ENCODE data around the gene EFS.
A peak's percentile ranks its signal among the peaks of the same experiment; 100 is the strongest.

The EFS gene

GRCh38 chr14:23319746-23320583 lies 45.0 kb downstream of the EFS start:
- in situ Hi-C loops (cut with HindIII; ENCODE audit: low sequenced_read_pairs) = no loop called here
- no peak for TF ChIP-seq CTCF (IDR thresholded peaks at IDR 0.05; ENCODE audit: low read depth, low read length, missing control alignments)
- DNase-seq (ENCODE audit: low read depth) = no peak
- H3K4me3 ChIP-seq (ENCODE audit: low read depth, low read length) = peak overlapping the region; percentile 35

GRCh38 chr14:23316300-23316699 lies 48.7 kb downstream of the EFS start:
- H3K4me3 ChIP-seq (ENCODE audit: low read depth, low read length) = no peak overlapping the region
- TF ChIP-seq CTCF (IDR thresholded peaks at IDR 0.05; ENCODE audit: low read depth, low read length, missing control alignments) = no peak
- in situ Hi-C loops (cut with HindIII; ENCODE audit: low sequenced_read_pairs) = no loop called here
- DNase-seq (ENCODE audit: low read depth) = no peak

GRCh38 chr14:23310546-23310945 lies 54.4 kb downstream of the EFS start:
- in situ Hi-C loops (cut with HindIII; ENCODE audit: low sequenced_read_pairs) = no loop called here
- no peak overlapping the region for H3K4me3 ChIP-seq (ENCODE audit: low read depth, low read length)
- no peak for DNase-seq (ENCODE audit: low read depth)
- TF ChIP-seq CTCF (IDR thresholded peaks at IDR 0.05; ENCODE audit: low read depth, low read length, missing control alignments) = no peak

DNA sequence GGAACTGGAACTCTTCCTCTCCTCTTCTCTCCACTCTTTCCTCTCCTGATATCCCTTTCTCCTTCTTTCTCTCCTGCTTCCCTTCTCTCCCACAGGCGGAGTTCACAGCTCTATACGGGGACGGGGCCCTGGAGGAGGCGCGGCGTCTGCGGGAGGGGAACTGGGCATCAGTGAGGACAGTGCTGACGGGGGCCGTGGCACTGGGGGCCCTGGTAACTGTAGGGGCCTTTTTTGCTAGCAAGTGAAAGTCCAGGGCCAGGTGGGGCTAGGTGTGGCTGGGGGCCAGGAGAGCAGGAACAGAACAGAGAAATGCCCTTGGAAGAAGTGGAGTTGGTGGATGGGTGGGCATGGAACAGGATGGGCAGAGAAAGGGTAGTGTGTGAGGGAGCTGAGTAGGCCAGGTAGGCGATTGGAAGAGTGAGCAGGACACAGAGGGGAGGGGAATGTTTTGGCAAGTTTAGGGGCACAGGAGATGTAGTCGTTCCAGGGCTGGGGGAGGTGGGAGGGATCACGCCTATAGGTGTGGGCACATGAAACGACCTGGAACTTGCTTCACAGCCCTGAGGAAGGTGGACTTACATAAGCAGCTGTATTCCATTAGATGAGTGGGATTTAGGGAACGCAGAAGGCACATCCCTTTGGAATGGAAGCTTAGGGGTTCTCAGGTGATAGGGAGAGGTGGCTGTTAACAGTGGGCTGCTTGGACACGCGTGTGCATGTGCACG lies 56.1 kb downstream of the EFS start:
- H3K4me3 ChIP-seq (ENCODE audit: low read depth, low read length) = peak overlapping the region; percentile 67
- no peak for DNase-seq (ENCODE audit: low read depth)
- in situ Hi-C loops (cut with HindIII; ENCODE audit: low sequenced_read_pairs) = no loop called here
- TF ChIP-seq CTCF (IDR thresholded peaks at IDR 0.05; ENCODE audit: low read depth, low read length, missing control alignments) = no peak

- no peak for TF ChIP-seq CTCF (IDR thresholded peaks at IDR 0.05; ENCODE audit: low read depth, low read length, missing control alignments)
- H3K4me3 ChIP-seq (ENCODE audit: low read depth, low read length) = peak overlapping the region; percentile 67
- DNase-seq (ENCODE audit: low read depth) = no peak
- in situ Hi-C loops (cut with HindIII; ENCODE audit: low sequenced_read_pairs) = no loop called here
Observed at GRCh38 chr14:23307687-23308644, 57.0 kb downstream of the EFS start.

GRCh38 chr14:23307146-23307530 lies 57.8 kb downstream of the EFS start:
- peak overlapping the region; percentile 67 for H3K4me3 ChIP-seq (ENCODE audit: low read depth, low read length)
- no peak for DNase-seq (ENCODE audit: low read depth)
- in situ Hi-C loops (cut with HindIII; ENCODE audit: low sequenced_read_pairs) = no loop called here
- no peak for TF ChIP-seq CTCF (IDR thresholded peaks at IDR 0.05; ENCODE audit: low read depth, low read length, missing control alignments)

All from astrocyte of the cerebellum (primary cell).